GM19099 (cell line): ENCODE data around the gene NEURL1.

ENCODE experiments used
- POLR2A ChIP-seq: IDR thresholded peaks from 3 replicates; pipeline ENCODE4 v1.6.1; 2011; ENCODE audit warnings: low read depth; ENCODE audit not compliant: insufficient read length; ENCODE audit errors: extremely low read depth

The NEURL1 gene

DNA sequence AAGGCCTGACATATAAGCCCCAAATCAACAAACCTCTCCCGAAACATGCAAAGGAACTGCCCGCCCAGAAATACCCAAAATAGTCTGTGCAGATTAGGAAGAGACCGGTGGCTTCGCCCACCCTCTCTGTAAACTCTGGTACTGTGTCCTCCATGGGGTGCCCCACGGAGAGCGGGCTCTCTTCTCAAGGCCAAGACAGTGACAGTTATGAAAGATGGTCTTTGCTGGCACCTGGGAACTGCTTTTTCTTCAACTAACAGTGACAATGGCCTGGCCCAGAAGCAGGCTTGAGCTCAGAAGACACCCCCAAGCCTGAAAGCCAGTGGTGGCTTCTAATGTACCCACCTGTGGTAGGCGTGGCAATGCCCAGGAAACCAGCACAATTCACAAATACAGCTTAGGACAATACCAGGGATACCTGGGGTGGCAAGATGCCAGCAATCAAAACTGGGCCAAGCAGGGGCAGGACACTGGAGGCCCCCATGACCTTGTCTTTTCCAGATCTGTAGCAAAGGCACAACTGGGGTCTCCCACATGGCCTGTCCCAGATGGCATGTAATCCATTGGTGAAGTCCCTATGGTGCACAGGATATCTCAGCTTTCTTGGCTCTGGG lies 107.6 kb downstream of the NEURL1 start:
- TF ChIP-seq POLR2A = no peak

DNA sequence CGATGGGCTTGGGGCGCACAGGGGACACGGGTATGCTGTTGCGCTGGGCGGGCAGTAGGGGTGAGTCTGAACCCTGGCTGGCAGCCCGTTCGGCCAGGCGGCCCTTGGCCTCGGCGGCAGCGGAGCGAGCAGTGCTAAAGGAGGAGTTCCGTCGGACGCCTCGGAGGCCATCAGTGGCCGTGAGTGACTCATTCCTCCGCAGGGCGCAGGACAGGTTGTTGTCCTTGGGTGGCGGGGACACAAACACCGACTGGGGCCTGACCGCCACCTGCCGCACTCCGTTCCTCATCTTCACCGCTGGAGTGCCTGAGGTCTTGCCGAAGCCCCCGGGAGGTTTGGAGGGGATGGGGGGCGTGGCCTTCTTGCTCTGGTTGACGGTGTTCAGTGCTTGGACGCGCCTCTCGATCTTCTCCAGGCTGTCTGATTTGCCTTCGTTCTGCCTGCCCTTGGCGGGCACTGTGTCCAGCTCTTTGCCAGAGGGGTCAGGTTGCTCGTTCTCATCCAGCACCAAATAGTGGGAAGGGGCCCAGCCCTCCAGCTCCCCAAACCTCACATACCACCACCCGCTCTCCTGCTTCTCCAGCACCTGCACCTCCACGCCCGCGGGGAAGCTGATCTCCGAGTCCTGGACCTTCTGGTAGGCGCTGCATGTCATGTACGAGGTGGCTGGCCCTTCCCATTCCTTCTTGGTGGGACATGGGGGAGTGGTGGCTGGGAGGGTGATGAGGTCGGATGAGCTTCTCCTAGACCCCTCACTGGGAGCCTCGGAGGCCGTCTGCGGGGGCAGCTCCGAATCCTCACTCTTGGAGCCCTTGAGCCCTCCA lies 108.7 kb downstream of the NEURL1 start:
- TF ChIP-seq POLR2A = no peak

DNA sequence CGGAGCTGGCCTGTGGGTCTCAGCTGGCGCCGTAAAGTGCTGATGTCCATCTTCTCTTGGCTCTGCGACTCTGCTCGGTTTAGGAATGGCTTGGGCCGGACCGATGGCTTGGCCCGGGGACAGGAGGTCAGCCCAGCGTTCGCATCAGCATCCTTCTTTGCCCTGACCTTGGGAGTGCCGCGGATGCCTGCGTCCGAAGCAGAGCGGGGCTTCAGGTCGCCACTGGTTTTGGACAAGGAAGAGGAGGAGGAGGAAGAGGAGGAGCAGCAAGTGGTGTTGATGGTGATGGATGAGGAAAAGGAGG lies 109.3 kb downstream of the NEURL1 start:
- no peak for TF ChIP-seq POLR2A

DNA sequence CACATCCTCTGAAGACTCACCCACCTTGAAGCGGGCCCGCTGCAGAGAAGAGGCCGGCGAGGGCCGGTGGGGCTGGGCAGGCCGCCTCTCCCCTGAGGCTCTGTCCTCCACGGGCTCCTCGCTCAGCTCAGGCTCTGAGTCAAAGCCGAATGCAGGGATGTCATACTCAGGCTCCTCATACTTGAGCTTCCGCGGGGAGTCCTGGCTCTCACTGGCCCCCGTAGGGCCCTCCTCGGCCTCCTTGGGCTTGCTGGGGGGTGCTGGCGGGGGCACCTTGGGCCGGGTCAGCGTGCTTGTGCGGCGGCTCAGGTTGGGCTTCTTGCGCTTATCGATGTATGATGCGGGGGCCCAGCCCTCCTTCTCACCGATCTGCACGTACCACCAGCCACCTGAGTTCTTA lies 109.9 kb downstream of the NEURL1 start:
- TF ChIP-seq POLR2A = no peak

DNA sequence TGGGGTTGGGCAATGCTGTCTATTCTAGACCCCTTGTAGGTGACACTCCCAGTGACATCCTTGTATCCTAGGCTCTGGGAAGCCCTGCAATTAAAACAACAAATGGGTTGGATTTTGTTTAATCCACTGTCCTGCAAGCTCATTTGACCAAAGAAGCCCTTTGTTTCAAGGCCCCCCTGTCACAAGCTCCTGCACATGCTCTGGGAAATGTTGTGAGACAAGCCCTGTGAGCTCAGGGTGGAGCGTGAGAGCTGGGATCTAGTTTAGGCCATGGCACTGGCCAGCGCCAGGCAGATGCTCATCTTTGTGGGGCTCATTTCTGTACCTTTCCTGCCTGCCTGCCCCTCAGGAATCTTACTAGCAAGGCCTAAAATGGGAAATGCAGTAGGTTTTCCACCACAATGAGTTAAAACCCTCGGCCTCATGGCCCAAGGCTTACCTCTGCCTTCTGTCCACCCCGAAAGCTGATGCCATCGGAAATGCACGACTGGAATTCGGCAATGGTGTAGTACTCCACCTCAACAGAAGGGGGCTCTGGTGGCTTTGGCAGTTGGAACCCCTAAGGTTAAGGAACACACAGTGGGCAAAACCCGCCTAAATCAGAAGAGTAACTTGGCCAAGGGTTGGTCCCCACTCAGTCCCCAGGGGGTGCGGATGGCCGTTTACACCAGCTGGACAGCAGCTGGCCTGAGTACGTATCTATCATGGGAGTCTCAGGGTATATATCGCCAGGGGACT lies 112.0 kb downstream of the NEURL1 start:
- no peak for TF ChIP-seq POLR2A

DNA sequence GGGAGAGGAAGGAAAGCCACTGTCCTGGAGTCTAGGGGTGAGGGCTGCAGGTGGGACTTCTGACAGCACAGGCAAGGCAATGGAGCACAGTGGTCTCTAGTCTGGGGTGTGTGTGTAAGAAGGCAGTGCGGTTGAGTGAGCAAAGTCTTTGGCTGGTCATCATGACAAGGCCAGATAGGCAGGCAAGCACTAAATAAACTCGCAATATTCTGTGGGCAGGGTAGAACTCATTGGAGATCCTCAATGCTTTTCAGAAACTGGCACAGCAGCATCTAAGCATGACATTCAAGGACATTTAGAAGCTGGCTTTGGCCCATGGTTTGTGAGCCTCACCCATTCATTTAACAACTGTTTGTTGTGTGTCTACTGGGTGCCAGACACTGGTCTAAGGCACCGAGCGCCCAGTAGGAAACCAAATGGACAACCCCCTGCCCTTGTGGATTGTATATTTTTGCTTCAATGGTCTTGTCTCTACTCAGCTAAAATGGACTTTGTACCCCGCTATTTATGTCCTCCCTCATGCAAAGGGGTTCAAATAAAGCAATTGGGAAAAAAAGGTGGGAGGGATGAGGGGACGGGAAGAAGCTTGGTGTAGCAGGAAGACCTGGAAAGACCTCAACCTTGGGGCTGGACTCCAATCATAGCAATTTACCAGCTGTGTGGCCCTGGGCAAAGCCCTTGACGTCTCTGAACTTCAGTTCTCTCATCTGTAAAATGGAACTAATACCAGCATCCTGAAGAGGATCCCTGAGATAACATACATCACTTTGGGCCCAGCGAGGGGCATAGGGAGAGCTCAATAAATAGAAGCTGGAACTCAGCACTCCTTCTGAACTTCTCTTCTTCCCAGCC lies 116.0 kb downstream of the NEURL1 start:
- TF ChIP-seq POLR2A = no peak

DNA sequence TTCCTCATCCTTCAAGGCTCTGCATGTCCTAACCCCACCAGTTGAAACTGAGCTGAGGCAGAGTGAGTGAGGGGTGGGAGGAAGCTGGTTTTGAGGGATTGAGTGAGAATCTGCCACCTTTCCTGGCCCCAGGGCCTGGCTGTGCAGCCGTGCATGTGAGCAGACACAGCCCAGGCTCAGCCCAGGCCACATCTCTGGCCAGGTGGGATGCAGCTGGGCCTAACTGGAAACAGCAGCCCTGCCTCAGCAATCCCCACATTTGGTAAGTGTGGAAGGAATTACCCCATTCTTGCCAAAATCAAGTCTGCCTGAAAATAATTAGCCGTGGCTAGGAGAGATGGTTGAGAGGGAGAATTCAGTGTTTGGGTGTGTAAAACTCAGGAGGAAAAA lies 116.6 kb downstream of the NEURL1 start:
- no peak for TF ChIP-seq POLR2A

DNA sequence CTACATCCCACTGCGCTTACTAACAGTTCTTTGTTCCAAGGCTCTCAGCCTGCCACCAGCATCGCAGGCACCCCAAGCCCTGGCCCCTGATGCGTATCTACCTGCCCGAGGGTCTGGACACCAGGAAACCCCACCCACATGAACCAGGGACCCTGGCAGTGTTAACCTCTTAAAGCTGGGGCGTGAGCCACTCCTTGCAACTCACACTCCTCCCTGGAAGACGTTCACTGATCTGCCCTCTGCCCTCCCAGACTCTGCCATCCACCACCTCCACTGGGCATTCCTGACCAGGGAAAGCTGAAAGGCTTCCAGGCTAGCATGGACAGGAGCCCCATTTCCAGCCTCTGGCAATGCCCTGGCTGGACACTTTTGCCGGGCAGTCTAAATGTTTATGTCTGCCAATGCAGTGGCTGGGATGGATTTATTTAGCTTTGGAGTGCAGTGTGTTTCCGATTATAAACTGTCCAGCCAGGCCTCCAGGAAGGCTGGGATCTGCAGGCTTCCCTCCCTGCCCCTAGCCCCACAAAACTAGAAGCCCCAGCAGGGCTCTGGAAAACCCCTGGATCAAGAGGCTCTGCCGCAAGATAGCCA lies 117.5 kb downstream of the NEURL1 start:
- TF ChIP-seq POLR2A = no peak

DNA sequence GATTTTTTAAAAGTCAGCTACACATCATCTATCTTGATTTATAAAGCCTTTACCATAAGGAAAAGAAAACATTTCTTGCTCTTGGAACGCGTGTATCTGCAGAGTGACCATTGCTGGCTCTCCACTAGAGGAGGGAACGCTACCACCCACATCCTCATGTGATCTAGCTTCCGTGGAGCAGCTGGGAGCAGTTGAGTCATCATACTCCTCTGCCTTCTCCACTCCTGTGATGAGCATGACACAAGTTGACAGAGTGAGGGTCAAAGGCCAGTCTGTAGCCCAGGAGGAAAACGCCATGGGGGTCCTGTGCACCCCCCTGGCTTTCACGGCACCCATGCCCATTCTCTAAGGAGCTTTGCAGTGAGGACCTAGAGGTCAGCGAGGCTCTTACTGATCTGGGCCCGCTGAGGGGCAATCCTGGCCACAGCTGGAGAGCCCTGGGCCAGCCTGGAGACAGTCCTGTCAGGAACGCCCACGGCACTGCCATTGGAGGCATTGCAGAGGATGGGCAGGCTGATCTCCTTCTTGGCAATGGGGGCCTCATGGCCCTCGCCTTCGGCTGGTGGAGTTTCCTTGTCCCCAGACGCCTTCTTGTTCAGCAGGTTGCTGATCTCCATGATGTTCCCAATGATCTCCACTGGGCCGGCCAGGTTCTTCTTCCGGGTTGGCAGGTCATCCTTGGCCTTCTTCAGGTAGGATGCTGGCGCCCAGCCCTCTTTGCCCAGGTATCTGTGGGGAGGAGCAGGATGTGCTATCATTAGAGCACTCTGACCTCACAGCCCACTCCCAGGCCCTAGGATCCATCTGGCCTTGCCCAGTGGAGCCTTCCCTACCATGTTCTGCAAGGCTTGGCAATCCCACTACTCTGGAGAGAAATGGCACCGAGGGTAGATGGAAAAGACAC lies 119.2 kb downstream of the NEURL1 start:
- TF ChIP-seq POLR2A = no peak

DNA sequence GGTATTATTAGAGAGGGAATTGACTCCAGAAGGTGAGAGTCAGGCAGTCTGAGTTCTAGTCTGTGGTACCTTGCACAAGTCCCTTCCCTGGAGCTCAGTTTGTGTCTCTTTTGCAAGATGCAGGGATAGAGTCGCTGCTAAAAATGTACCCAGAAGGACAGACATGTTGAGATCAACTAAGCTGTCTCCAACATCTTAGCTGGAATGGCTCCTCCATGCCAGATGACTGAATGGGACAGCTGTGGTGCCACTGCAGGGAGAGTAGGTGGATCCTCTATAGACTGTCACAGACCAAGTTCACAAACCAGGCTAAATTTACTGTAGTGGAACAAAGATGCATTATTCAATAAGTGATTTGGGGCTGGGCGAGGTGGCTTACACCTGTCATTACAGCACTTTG lies 120.1 kb downstream of the NEURL1 start:
- no peak for TF ChIP-seq POLR2A

DNA sequence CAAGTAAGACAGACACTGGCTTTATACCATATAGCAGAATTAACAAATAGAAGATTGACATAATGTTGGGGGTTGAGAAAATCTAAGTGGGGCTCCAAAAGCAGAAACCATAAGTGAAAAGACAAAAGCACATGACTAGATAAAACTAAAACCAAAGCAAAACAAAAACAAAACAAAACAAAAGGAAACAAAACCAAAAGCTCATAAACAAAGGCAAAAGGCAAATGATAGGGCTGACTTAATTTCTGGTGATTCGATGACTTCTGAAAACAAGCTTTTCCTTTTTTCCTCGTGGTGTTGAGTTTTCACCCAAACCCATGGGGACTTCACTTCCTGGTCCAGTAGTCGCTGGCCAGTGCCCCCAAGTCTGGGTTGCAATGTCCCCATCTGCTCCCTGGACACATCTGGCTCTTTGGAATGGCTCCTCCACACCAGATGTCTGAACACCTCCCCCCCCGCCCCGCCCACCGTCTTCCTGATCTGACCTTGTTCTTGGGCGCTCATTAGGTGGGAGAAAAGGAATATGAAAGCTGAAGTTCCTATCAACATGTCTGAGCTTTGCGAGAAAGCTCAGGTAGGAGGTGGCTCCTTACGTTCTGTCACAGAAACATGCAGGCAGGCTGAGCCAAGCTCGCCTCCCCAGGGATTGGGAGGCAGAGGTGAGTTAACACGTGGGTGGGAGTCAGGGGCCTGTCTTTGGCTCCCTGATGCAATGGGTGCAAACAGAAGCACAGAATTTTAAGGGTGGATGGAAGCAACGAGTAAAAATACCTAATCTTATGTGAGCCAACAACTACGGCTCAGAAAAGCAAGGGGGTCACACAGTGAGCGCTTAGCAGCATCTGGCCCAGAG lies 121.0 kb downstream of the NEURL1 start:
- TF ChIP-seq POLR2A = no peak

DNA sequence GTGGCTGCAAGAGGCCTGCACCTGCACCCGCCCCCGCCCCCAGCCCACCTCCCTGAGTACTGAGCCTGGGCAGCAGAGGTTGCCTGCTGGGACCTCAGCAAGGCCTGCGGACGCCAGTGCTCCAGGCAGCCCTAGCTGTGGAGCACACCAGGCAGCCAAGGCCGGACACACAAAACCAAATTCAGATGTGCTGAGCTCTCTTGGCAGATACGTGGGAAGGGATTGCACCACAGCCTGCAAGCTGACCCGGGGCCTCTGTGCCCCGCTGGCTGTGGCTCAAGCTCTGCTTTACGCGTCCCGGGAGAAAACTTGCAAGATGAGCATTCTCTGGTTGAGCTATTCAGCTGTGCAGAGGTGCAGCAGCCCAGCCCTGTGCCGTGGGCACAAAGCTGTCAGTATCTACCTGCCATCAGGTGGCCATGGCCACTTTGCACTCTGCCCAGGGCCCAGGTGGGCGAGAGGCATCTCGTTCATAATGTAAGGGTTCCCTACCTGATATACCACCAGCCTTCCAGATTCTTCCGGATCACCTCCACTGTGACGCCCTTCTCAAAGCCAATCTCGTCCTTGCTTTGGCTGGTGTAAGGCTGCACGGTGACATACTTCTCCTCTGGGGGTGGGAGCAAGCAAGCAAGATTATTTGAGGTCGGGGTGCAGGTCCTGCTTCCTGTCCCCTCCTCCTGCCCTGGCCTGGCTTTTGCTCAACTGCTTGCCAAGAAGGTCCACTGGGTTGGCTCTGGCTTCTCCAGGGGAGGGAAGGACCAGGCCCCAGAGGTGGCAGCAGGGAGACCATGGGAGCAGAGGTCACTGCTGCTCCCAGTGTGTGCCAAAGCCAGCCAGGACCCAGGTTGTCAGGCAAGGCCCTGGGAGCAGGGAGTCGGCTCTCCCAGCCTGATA lies 123.4 kb downstream of the NEURL1 start:
- TF ChIP-seq POLR2A = no peak

DNA sequence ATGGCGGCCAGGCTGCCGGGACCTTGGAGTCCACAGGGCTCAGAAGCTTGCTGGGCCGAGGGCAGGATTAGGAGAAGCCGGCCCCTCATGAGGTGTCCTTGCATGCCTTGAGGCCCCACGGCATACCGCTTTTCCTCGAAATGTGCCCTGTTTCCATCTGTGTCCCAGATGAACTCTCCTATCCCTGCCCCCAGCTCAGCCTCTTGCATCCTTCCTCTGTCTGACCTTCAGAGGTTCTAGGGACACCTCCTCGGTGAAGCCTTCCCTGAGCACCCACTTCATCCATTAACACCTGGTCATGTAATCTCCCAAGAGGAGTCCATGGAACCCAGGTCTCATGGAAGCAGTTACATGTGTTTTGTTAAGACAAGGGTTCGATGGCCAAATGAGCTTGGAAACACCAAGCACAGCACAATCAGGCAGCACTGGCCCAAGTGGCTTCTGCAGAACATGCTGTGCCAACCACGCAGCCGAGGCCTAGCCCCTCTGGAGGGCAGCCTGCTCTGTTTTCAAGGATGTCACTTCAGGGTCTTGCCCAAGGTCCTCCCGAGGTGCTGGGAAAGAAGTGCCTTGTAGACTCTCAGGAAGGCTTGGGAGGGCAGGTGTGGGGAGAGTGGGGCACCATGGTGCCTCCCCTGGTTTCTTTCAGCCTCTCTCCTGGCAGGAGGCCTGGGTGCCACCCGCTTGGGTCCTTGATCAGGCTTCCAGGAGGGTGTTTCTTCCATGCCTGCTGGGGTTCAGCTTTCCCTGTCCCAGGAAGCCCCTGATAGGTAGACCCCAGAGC lies 124.3 kb downstream of the NEURL1 start:
- no peak for TF ChIP-seq POLR2A
